Measurements from ENCODE around the gene ITGBL1.

DNA sequence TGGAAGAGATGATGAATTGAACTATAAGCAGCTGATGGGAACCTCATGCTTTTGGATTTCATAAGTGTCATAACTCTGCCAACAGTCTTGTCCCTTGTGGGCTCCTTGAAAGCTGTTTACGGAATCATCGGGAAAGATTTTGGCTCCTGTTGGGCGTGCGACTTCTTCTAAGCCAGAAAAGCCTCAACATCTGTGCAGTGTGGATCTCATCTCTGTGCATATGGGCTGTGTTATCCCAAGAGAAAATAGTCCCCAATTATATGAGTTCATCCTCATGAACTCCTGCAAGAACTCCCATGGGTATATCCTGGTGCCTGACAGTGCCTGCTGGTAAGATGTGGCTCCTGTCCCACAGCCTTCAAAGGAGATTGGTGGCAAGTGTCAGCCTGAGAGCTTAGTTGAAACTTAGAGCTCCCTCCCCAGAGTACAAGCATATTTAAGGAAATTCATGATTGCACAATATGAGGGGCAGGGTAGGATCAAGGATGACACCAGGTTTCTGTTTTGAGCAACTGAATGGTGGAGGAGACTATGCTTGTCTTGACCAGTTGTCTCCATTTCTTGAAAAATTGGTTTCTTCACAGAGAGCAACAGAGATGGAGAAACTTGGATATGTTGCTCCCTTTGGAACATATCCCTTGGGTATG is 243.5 kb downstream of the ITGBL1 start:
- TF ChIP-seq, protein P1, sequence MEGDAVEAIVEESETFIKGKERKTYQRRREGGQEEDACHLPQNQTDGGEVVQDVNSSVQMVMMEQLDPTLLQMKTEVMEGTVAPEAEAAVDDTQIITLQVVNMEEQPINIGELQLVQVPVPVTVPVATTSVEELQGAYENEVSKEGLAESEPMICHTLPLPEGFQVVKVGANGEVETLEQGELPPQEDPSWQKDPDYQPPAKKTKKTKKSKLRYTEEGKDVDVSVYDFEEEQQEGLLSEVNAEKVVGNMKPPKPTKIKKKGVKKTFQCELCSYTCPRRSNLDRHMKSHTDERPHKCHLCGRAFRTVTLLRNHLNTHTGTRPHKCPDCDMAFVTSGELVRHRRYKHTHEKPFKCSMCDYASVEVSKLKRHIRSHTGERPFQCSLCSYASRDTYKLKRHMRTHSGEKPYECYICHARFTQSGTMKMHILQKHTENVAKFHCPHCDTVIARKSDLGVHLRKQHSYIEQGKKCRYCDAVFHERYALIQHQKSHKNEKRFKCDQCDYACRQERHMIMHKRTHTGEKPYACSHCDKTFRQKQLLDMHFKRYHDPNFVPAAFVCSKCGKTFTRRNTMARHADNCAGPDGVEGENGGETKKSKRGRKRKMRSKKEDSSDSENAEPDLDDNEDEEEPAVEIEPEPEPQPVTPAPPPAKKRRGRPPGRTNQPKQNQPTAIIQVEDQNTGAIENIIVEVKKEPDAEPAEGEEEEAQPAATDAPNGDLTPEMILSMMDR (IDR thresholded peaks at IDR 0.05) = no peak
- TF ChIP-seq POLR2A (IDR thresholded peaks at IDR 0.05) = no peak
